ENCODE measurements around the gene NEIL3.

GRCh38 chr4:177264788-177265422 is 44.8 kb upstream of the NEIL3 start:
- TF ChIP-seq, protein P1, sequence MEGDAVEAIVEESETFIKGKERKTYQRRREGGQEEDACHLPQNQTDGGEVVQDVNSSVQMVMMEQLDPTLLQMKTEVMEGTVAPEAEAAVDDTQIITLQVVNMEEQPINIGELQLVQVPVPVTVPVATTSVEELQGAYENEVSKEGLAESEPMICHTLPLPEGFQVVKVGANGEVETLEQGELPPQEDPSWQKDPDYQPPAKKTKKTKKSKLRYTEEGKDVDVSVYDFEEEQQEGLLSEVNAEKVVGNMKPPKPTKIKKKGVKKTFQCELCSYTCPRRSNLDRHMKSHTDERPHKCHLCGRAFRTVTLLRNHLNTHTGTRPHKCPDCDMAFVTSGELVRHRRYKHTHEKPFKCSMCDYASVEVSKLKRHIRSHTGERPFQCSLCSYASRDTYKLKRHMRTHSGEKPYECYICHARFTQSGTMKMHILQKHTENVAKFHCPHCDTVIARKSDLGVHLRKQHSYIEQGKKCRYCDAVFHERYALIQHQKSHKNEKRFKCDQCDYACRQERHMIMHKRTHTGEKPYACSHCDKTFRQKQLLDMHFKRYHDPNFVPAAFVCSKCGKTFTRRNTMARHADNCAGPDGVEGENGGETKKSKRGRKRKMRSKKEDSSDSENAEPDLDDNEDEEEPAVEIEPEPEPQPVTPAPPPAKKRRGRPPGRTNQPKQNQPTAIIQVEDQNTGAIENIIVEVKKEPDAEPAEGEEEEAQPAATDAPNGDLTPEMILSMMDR (IDR thresholded peaks at IDR 0.05) = no peak
- TF ChIP-seq POLR2A (IDR thresholded peaks at IDR 0.05) = no peak

Measured in esophagus squamous epithelium (tissue), 4 donors.